ENCODE results near the gene MACF1.

DNA sequence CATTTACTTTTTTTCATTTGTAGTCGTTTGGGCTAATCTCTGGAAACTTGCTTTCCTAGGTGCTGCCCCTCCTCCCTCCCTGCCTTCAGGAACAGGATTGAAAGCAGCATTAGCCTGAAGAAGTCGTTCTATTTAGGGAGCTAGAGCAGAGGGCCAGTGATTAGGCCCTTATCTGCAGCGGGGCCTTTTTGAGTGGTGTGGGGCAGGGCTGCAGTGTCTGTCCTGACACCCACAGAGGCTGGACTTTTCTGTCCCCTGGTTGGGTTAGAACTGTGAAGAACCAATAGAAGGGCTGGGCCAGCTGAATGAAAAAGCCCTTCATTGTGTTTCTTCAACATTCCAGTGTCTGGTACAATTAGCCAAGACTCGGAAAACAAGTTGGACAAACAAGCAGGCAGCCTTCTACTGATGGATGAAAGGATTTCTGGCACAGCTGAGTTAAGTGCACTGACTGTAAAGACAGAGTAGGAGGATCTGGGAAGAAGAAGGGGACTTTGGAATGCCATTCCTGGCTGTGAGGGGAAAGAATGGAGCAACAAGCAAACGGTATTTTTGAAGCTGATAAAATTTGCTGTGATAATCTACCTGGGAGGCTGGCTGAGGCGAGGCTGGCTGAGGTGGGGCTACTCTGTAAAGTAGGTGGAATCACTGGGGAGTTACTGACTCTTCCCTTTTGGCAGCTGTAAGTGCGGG is 9.7 kb downstream of the MACF1 start:
- TF ChIP-seq CTCF (IDR thresholded peaks at IDR 0.05) (no peak), EP300 (IDR thresholded peaks at IDR 0.05) (no peak)
